ENCODE results near the gene SLC2A4.

The SLC2A4 gene

DNA sequence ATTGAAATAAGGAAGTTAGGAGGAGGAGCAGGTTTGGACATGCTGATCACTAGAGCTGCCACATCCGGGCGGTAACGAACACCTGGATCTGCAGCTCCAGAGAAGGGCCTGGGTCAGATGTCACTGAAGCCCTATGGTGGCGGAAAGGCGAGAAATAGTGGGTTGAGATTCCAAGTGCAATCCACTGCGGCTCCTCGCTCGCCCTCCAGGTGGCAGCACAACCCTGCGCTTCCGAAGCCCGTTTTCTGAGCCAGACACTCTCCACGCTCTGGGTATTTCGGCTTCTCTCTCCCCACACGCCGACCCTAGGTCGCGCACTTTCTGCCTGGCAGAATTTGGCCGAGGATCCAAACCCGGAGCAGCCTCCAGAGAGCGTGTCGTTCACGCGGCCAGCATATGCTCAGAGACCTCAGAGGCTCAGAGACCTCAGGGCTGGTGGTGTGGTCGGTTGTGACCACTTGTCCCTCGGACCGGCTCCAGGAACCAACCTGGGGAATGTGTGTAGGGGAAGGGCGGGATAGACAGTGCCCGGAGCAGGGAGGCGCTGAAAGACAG lies 922 bp upstream of the SLC2A4 start:
- DNase-seq, result peak; percentile 65

DNA sequence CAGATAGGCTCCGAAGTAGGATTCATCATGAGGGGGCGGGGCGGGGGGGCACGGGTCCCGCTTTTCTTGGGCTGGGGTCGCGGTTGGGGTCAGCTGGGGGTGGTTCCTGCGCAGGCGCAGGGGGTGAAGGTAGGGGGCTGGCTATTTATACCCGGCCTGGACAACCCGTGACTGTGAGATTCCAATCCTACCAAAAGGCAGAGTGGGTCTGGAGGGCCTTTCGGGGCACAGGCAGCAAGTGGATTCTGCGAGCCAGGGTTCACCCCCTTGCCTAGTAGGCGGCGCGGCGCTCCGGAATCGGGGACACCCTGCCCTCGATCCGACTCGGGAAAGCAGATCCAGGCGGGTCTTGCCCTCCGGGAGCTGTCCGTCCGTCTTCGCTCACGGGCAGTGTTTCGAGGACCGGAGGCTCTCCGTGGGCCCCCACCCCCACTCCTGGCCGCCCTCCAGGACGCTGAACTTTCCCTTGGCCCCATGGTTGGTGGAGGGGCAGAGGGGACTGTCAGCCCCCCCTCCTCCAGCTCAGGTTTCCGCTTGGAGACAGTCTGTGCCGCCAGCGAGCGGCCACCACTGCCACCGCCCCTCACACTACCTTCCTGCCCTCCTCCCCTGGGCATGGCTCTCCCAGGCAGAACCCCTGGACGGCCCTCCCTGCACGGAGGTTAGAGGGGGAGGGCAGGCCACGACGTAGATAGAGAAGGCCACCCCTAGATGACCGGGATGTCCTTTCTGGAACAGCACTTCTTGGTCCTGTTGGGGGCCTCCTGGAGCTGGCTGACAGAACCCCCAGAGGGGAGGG lies 634 bp downstream of the SLC2A4 start:
- DNase-seq, result no peak

DNA sequence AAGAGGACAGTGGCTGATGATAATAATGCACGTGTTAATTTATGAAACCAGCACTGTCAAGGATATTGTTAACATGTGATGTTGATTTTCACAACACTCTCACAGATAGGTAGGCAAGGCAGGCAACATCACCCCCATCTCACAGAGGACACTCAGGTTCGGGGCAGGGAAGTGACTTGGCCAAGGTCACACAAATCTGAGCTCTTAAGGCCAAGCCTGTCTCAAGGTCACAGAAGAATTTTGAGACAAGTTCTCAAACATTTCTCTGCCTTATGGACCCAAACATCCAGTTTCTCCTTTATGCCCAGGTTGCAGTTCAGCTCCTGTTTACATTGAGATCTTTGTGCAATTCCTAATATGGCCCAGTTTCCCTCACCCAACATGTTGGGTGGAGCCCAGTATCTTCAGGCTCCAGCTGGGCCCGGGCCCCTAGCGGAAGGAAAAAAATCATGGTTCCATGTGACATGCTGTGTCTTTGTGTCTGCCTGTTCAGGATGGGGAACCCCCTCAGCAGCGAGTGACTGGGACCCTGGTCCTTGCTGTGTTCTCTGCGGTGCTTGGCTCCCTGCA lies 1.3 kb downstream of the SLC2A4 start:
- no peak for DNase-seq

GRCh38 chr17:7283471-7284216 lies 2.1 kb downstream of the SLC2A4 start:
- DNase-seq, result no peak

- no peak for DNase-seq
These were observed 3.4 kb downstream of the SLC2A4 start for GRCh38 chr17:7284911-7285310.

- no peak for DNase-seq
These were observed 4.2 kb downstream of the SLC2A4 start for GRCh38 chr17:7285679-7286078.

DNA sequence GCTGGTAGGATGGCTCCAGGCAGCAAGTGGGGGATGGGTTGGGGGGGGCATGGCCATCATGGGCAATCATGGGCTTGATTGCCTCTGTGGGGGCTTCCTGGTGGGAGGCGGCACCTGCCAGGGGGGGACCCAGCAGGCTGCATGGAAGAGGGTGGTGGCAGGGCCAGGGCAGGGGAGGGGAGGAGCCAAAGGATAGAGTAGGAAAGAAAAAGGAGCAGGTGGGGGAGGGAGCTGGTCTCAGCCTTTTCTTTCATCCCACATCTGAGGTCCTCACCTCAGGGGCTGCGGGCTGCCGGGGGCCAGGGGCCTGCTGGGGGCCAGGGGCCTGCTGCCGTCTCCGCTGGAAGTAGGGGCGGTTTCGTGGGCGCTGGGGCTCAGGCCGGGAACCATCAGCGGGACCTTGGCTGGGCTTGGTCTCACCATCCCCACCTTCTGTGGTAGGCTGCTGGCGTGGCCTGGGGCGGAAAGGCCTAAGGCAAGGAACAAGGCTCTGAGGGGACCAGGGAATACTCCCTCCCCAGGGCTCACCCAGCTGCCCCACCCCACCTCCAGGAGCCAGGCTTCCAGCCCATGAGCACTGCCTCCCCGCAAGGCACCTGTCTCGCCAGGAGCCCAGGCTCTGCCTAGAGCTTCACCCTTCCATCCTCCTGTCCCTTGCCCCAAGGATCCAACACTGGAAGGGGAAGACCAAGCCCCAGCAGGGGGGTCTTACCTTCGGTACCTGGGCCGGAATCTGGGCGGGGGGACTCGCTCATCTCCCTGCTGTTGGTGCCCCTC lies 7.9 kb downstream of the SLC2A4 start:
- DNase-seq, result no peak

GRCh38 chr17:7290166-7290565 lies 8.6 kb downstream of the SLC2A4 start:
- no peak for DNase-seq

GRCh38 chr17:7290685-7291084 lies 9.2 kb downstream of the SLC2A4 start:
- DNase-seq, result no peak

DNA sequence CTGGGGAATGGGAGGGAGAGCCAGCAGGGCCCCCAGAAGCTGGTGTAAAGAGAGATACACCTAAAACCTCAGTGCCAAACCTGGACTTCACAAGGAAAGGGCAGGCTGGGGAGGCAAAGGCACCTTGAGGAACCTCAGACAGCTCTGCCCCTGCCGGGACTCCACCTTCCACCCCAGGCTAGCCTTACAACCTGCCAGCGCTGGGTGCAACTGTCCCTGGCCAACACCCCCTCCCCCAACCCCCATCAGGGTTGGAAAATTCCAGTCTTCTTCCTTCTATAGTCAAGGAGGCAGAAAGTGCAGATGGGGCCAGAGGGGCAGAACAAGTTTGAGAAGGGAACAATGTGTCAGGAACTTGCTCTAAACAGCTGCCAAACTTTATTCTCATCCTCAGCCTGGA lies 10.7 kb downstream of the SLC2A4 start:
- no peak for DNase-seq

- DNase-seq, result no peak
These were observed 11.2 kb downstream of the SLC2A4 start for GRCh38 chr17:7292729-7293128.

DNA sequence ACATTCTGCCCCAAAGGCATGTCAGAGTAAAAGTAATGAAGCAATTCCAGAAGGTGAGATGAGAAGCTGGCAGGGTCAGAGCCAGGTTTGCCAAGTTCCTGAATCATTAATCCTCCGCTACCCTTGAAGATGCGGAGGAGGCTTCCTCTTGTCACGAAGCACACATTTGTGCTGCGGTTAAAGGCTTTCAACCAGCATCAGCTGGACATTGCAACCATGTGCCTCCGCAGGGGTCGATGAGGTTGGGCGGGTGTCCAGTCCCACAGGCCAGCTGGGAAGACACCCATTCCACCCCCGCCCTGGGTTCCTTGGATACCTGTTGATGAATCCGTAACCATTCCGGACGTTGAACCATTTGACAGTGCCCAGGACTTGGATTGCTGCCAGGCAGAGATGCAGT lies 11.6 kb downstream of the SLC2A4 start:
- DNase-seq, result no peak

GRCh38 chr17:7293816-7294613 lies 12.5 kb downstream of the SLC2A4 start:
- DNase-seq, result no peak

DNA sequence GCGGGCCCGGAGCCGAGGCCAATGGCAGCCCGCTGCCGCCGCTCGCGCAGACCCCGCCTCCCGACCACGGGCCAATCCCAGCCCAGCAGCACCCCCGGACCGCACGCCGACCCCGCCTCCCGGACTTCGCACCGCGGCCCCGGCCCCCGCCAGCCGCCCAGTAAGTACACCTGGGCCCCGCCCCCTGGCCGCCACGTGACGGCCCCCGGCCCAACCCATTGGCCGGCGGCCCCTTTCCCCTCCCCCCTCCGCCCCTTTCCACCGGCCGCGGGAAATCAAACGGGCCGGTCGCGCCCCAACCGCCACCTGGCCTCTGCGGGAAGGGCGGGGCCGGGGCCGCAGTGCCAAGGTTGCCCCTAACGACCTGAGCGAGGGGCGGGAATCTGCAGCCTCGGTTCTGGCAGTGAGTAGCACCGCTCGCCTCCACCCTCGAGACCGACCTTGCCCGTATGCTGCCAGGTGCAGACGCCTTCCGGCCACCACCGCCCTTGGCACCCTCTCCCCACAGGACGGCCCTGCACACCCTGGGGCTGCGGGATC lies 13.2 kb downstream of the SLC2A4 start, which contains the start of gene YBX2:
Gene YBX2, minus strand, starts transcription at position 26 of the 540 bp plus-strand sequence. CDS start 139 bp downstream, outside the sequence.
- DNase-seq, result peak; percentile 56

DNA sequence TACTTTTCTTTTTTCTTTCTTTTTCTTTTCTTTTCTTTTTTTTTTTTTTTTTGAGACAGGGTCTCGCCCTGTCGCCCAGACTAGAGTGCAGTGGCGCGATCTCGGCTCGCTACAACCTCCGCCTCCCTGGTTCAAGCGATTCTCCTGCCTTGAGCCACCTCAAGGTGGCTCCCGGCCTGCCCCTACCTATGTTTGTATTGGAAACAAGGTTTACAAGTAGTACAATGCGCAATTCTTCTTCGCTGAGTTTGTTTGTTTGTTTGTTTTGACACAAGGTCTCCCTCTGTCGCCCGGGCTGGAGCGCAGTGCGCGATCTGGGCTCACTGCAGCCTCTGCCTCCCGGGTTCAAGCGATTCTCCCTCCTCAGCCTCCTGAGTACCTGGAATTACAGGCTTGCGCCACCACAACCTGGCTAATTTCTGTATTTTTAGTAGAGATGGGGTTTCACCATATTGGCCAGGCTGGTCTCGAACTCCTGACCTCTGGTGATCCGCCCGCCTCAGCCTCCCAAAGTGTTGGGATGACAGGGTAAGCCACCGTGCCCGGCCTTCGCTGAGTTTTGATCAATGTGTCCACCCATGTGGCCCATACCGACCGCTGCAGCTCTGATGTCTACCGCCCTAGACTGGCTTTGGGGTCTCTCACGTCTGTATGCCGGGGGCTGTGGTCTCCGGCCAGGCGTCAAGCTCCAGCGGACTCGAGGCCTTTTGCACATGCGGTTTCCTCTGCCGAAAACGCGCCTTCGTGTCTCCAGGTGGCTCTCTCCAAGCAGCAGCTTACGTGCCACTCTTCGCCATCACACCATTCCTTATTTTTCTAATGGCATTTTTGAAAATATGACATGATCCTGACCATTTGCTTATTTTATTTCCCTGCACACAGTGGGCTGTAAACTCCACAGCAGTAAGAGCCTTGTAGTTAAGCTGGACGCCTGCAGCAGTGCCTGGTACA lies 14.0 kb downstream of the SLC2A4 start:
- DNase-seq, result no peak

DNA sequence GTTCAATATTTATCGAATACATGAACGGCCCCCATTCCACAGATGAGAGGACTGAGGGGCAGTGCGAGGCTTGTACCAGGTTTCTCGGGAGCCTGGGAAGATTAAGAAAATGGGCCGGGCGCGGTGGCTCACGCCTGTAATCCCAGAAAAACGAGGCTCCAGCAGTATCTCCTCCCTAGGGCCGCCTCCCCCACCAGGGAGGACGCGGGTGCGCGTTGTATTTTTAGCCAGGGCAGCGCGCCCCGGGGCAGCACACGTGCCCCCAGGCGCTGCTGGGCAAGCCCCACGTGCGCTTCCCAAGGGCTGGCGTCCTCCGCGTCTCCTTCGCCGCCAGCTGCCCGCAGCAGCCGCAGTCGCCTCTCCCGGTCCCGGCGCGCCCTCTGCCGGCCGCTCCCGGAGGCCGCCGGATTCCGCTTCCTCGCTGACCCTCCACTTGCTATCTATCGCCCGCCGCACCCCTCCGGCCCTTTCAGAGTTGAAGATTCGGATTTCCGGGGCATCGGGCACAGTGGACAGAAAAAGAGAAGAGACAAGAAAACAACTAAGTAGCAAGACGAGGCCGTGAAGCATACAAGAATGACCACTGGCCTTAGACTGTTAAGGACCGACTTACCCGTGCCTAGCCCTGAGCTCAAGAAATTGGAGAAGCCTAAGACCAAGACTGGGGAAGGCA lies 14.8 kb downstream of the SLC2A4 start:
- DNase-seq, result peak; percentile 38

DNA sequence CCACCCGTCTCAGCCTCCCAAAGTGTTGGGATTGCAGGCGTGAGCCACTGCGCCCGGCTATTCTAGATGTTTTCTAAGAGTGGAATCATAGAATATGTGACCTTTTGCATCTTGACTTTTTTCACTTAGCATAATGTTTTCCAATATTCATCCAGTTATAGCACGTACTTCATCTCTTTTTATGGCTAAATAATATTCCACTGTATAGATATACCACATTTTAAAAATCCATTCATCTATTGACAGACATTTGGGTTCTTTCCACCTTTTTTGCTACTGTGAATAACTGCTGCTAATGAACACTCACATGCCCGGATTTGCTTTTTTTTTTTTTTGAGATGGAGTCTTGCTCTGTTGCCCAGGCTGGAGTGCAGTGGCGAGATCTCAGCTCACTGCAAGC lies 22.7 kb downstream of the SLC2A4 start:
- DNase-seq, result no peak

DNA sequence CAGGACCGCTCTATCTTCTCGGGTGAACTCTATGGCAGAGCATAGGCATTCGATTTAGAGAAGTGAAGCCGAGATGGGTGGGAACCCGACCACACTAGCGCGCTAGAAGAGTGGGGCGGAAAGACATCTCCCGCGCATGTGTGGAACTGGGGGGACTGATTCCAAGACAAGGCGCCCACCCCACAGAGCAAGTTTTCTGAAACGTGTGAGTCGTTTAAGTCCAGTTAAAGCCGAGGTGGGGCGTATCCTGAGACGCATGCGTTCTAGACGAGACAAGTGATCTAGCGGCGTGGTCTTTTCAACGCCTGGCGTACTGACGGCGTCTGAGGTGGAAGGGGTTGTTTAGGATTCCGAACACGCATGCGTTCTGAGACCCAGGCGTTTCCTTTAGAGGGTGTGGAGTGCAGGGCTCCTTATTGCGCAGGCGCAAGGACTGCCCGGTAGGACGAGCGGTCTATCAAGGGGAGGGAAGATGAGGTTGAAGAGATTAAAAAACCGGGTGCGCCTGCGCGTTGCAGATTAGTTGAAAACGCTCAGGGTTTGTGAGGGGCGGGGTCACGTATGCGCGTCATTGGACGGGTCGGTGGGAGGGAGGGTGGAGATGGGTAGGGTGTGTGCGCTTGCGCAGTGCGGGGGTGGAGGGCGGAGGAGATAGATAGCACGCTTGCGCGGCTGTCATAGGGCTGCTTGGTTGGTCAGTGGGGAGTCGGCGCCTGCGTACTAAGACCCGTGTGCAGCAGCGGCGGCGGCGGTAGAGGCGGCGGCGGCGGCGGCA lies 25.6 kb downstream of the SLC2A4 start, which contains the start of gene EIF5A:
Gene EIF5A, plus strand, starts transcription at position 718 of the 775 bp plus-strand sequence. CDS start 2,008 bp downstream, outside the sequence.
- DNase-seq, result peak; percentile 98

Data from NCI-H1092 (cell line).